ENCODE data around the gene ZMYM2.

Gene ZMYM2

DNA sequence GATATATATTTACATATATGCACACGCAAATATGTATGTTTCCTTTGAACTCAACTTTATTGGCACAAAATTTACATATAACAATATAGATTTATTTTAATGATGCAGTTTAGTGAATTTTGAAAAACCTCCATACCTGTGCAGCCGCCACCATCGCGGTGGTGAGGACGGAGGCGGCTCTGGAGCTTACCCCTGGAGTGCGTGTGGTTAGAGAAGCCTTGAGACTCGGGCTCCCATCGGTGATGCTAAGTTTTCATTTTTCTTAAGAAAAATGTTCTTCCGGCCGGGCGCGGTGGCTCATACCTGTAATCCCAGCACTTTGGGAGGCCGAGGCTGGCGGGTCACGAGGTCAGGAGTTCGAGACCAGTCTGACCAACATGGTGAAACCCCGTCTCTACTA, 170.5 kb downstream of the ZMYM2 start:
- no peak for DNase-seq (ENCODE audit: low read depth)
- no peak overlapping the region for H3K4me3 ChIP-seq (ENCODE audit: low read length)
- TF ChIP-seq, protein P1, sequence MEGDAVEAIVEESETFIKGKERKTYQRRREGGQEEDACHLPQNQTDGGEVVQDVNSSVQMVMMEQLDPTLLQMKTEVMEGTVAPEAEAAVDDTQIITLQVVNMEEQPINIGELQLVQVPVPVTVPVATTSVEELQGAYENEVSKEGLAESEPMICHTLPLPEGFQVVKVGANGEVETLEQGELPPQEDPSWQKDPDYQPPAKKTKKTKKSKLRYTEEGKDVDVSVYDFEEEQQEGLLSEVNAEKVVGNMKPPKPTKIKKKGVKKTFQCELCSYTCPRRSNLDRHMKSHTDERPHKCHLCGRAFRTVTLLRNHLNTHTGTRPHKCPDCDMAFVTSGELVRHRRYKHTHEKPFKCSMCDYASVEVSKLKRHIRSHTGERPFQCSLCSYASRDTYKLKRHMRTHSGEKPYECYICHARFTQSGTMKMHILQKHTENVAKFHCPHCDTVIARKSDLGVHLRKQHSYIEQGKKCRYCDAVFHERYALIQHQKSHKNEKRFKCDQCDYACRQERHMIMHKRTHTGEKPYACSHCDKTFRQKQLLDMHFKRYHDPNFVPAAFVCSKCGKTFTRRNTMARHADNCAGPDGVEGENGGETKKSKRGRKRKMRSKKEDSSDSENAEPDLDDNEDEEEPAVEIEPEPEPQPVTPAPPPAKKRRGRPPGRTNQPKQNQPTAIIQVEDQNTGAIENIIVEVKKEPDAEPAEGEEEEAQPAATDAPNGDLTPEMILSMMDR (IDR thresholded peaks at IDR 0.05; ENCODE audit: insufficient read depth, low read depth, low read length, missing control alignments): no peak

DNA sequence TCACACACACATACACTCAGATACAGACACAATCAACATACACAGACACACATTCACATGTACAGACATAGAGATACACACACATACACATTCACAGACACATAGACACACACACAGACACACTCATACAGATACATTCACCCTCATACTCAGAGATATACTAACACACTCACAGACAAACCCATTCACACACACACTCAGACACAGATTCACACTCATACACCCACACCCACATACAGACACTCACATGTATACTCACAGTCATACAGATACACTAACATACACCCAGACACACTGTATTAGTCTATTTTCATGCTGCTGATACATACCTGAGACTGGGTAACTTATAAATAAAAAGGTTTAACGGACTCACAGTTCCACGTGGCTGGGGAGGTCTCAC, 171.5 kb downstream of the ZMYM2 start:
- H3K4me3 ChIP-seq (ENCODE audit: low read length): no peak overlapping the region
- DNase-seq (ENCODE audit: low read depth): no peak
- TF ChIP-seq, protein P1 (IDR thresholded peaks at IDR 0.05; ENCODE audit: insufficient read depth, low read depth, low read length, missing control alignments): no peak

DNA sequence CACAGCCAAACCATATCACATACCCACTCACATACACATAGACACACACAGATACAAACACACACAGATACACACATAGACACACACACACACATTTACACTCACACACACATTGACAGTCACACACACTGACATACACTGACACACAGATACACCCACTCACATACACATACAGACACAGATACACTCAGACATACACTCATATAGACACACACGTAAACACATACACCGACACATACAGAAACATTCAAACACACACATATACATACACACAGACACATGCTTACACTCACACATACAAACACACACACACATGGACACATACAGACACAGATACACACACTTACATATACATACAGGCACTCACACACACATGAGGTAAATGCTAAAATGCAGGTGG, 172.1 kb downstream of the ZMYM2 start:
- DNase-seq (ENCODE audit: low read depth): no peak
- H3K4me3 ChIP-seq (ENCODE audit: low read length): no peak overlapping the region
- TF ChIP-seq, protein P1 (IDR thresholded peaks at IDR 0.05; ENCODE audit: insufficient read depth, low read depth, low read length, missing control alignments): no peak

DNA sequence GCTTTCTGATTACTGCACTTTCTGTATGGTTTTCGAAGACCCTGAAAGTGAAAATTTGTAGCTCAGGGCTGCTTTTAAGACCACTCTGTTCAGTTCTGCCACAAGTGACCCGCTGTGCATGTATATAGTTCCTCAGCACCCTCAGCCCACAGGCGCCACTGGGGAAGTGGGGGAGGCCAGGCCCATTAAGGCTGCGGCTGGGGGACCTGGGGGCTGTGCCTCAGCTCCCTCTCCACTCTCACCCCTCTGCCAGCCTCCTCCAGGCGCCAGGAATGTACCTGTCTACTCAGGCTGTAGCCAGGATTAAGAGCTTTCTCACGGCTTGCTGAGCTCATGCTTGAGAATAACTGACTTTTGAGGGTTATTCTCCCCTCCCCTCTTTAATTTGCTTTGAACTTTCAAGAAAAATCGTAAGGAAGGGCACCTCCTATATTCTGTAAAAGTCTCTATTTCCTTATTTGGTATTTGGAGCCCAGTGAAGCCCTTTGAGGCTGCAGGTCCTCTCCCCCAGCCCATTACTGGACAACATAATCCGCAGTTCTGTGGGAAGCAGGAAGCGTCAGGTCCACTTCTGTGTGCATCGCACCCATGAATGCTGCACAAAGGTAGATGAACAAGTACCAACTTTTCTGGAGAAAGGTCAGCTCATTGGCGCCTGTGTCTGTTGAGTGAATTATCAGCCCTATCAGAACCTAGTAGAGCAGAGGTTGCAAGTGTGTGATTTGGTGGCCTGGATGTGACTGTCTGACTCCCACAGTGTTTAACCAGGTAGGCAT, 172.7 kb downstream of the ZMYM2 start:
- no peak for DNase-seq (ENCODE audit: low read depth)
- TF ChIP-seq, protein P1 (IDR thresholded peaks at IDR 0.05; ENCODE audit: insufficient read depth, low read depth, low read length, missing control alignments): no peak
- H3K4me3 ChIP-seq (ENCODE audit: low read length): no peak overlapping the region

DNA sequence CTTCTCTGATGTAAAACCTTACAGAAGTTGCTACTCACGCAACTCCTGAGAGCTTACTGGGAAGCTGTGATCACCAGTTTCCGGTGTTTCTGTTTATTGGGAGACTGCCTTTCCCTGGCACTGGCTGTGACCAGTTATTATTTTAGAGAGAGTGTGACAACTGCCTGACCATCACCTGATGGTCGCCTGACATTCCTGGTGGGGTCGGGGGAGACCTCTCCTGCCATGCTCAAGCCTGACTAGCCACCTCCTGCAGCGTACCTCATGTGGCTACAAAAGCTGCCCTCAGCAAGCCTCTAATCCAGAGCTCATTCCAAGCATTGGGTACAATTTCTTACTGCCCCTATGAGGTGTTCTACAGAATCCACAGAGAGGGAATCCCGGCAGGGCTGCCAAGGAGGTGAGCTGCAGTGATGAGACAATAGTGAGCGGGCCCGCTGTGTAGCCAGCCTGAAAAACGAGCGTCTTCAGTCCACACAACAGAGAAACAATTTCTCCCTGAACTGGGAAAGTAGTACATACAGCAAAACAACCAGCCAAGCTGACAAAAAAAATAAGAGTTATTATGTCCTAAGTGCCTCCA, 173.6 kb downstream of the ZMYM2 start:
- no peak overlapping the region for H3K4me3 ChIP-seq (ENCODE audit: low read length)
- TF ChIP-seq, protein P1 (IDR thresholded peaks at IDR 0.05; ENCODE audit: insufficient read depth, low read depth, low read length, missing control alignments): no peak
- DNase-seq (ENCODE audit: low read depth): no peak

DNA sequence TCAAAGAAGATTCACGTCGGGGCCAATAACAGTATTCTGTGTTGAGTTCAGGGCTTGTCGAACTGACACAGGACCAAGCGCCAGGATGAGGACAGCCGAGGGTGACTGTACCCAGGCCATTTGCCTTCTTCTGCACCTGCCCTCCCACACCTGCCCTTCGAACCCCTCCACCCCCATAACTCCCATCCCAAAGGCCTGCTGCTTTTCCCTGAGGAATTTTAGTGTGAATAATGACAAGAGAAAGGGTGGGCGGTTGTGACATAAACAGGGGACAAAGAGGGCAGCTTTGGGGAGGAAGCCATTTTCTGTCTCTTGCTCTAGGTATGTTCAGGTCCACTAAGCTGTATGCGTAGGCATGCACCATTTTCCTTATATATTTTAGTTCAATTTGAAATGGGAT, 176.2 kb downstream of the ZMYM2 start:
- DNase-seq (ENCODE audit: low read depth): no peak
- TF ChIP-seq, protein P1 (IDR thresholded peaks at IDR 0.05; ENCODE audit: insufficient read depth, low read depth, low read length, missing control alignments): no peak
- no peak overlapping the region for H3K4me3 ChIP-seq (ENCODE audit: low read length)

Measured in epithelial cell of esophagus (primary cell).